Esophagus squamous epithelium (tissue), 5 donors: ENCODE results near the gene SPOCK1. TPM values are rescaled to one million over a fixed set of nuclear protein-coding genes. Genes with fewer than 3 reads are reported as not detected.

Experiments used
- DNase-seq: peaks from one replicate; lab custom pipeline; 2025; lab: John Stamatoyannopoulos, UW
- H3K27ac ChIP-seq, 4 donors: fragments of 200-600 bp; sonication (generic); one replicate each; pipeline ENCODE4 v1.5.1; 2016 to 2019; ENCODE audit warnings: mild to moderate bottlenecking in 1 of 4
- H3K27me3 ChIP-seq, 4 donors: fragments of 200-600 bp; sonication (generic); 1 replicate in 3 of 4; 2 replicates in 1 of 4; pipeline versions ENCODE4 v1.5.1 to v1.6.0; 2017 to 2021; ENCODE audit warnings: antibody characterized with exemption in 1 of 4
- H3K36me3 ChIP-seq, 3 donors: fragments of 200-600 bp; sonication (generic); one replicate each; pipeline ENCODE4 v1.5.1; 2016 to 2019
- H3K4me1 ChIP-seq, 3 donors: fragments of 200-600 bp; sonication (generic); one replicate each; pipeline ENCODE4 v1.5.1; 2017 to 2019
- H3K4me3 ChIP-seq, 4 donors: fragments of 200-600 bp; sonication (generic); 1 replicate in 3 of 4; 2 replicates in 1 of 4; pipeline ENCODE4 v1.5.1; 2016 to 2019; ENCODE audit warnings: mild to moderate bottlenecking in 2 of 4, moderate library complexity in 1 of 4
- H3K9me3 ChIP-seq, 3 donors: fragments of 200-600 bp; sonication (generic); one replicate each; pipeline ENCODE4 v1.5.1; 2016 to 2019
- CTCF ChIP-seq, 6 experiments: fragments of 450-650 bp in 4 of 6; fragments of 200-600 bp in 2 of 6; sonication (generic) in 2 of 6; IDR thresholded peaks; one replicate each; pipeline ENCODE4 v1.5.1; 2016 to 2019; ENCODE audit warnings: antibody characterized with exemption in 6 of 6, mild to moderate bottlenecking in 4 of 6, moderate library complexity in 4 of 6
- POLR2A ChIP-seq, 4 donors: fragments of 450-650 bp; IDR thresholded peaks; one replicate each; pipeline ENCODE4 v1.6.1; 2017; ENCODE audit warnings: antibody characterized with exemption in 4 of 4, mild to moderate bottlenecking in 4 of 4, moderate library complexity in 3 of 4
- whole genome bisulfite sequencing, 2 donors: methylation state at CpG; one replicate each; pipeline ENCODE4 v1.1.5; 2018; 5-methylcytosine and 5-hydroxymethylcytosine counted together
- intact Hi-C: fragments of 100-400 bp; cut with DNase I; formaldehyde crosslinking; loops from one replicate; pipeline ENCODE4 v1.15.0; 2022
- total RNA-seq, 4 donors: library from RNA; depleted of rRNA; stranded (reverse); fragments of >200 nt; gene quantifications; one replicate each; pipeline ENCODE4 v1.1.0, GENCODE V29; 2016
- donor health status: DM: yes; HTN: yes; CAD: no.

SPOCK1 gene
- total RNA-seq, 4 donors from 2014 or later = 0.99 to 21.9 (median 8.1) TPM

DNA sequence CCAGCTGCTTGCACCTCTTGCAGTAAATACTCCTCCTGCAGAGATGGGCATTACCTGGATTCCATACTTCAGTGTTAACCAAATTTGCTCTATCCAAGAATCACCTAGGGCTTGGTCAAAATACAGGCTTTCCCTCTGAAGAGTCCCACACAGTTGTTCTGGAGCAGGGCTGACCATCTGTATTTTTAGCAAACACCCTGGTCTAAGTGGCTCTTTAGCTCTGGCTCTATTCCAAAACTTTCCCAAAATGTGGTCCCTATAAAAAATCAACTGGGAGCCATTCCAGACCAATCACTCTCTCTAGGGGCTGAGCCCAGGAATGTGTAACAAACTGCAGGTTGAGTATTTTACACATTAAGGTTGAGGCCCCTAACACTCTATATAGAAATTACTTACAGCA is 153.7 kb downstream of the SPOCK1 start:
- TF ChIP-seq POLR2A (IDR thresholded peaks at IDR 0.05) (no peak), CTCF (IDR thresholded peaks at IDR 0.05) (no peak)
- DNase-seq = no peak
- Histone ChIP-seq H3K9me3 (no peaks in the 10 kb centered on the region), H3K36me3 (no peaks in the 10 kb centered on the region), H3K4me1 (no peaks in the 10 kb centered on the region), H3K27me3 (no peaks in the 10 kb centered on the region), H3K27ac (no peak overlapping the region), H3K4me3 (no peak overlapping the region)
- intact Hi-C loops = loop anchor here (10.0 kb wide), 1 partner anchor 159 kb away; no protein-coding TSS in a partner anchor

GRCh38 chr5:137344723-137345322 is 154.3 kb downstream of the SPOCK1 start:
- WGBS, 2 donors = 29 to 36% methylated on average over 6 of the region's 6 CpGs
- no peak overlapping the region for H3K27ac ChIP-seq
- intact Hi-C loops = loop anchor here (10.0 kb wide), 1 partner anchor 160 kb away; no protein-coding TSS in a partner anchor
- no peak overlapping the region for H3K4me3 ChIP-seq
- H3K9me3 ChIP-seq = no peaks in the 10 kb centered on the region
- TF ChIP-seq CTCF (IDR thresholded peaks at IDR 0.05) (peak in 5 of 6 experiments; percentile 63 to 80 (median 67)), POLR2A (IDR thresholded peaks at IDR 0.05) (no peak)
- no peaks in the 10 kb centered on the region for H3K36me3 ChIP-seq
- no peaks in the 10 kb centered on the region for H3K27me3 ChIP-seq
- no peaks in the 10 kb centered on the region for H3K4me1 ChIP-seq
- DNase-seq = no peak

DNA sequence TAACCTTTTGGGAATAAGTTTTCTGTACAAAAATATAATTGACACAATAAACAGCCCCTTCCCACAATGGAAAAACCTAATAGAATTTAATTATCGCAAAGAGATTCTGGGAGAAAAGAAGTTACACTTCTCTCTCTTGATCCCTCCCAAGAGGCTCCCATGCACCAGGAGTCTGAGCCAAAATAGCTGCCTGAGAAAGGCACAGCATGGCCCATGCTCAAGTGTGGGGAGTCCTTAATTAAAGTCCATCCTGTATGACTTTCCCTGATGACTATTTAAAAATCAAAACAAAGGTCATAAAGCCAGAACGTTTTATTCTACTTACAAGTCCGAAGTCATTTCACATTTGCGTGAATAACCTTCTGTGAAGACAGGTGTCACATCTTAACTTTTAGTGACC is 155.1 kb downstream of the SPOCK1 start:
- no peaks in the 10 kb centered on the region for H3K27me3 ChIP-seq
- WGBS, 2 donors = 81 to 82% methylated on average over 3 to 4 of the region's 4 CpGs
- no peaks in the 10 kb centered on the region for H3K9me3 ChIP-seq
- DNase-seq = no peak
- intact Hi-C loops = loop anchor here (10.0 kb wide), 1 partner anchor 161 kb away; no protein-coding TSS in a partner anchor
- H3K36me3 ChIP-seq = no peaks in the 10 kb centered on the region
- H3K4me3 ChIP-seq = no peak overlapping the region
- no peak overlapping the region for H3K27ac ChIP-seq
- TF ChIP-seq CTCF (IDR thresholded peaks at IDR 0.05) (no peak), POLR2A (IDR thresholded peaks at IDR 0.05) (no peak)
- no peaks in the 10 kb centered on the region for H3K4me1 ChIP-seq

- Histone ChIP-seq H3K27me3 (no peaks in the 10 kb centered on the region), H3K4me1 (no peaks in the 10 kb centered on the region), H3K36me3 (no peaks in the 10 kb centered on the region), H3K9me3 (no peaks in the 10 kb centered on the region), H3K4me3 (no peak overlapping the region), H3K27ac (no peak overlapping the region)
- WGBS, 2 donors = 76 to 80% methylated on average over 3 of the region's 3 CpGs
- no peak for DNase-seq
- TF ChIP-seq POLR2A (IDR thresholded peaks at IDR 0.05) (no peak), CTCF (IDR thresholded peaks at IDR 0.05) (no peak)
- intact Hi-C loops = loop anchor here (10.0 kb wide), 1 partner anchor 162 kb away; no protein-coding TSS in a partner anchor
These were observed 156.4 kb downstream of the SPOCK1 start for GRCh38 chr5:137342764-137343163.

- intact Hi-C loops = loop anchor here (10.0 kb wide), 1 partner anchor 163 kb away; no protein-coding TSS in a partner anchor
- Histone ChIP-seq H3K4me1 (no peaks in the 10 kb centered on the region), H3K27me3 (no peaks in the 10 kb centered on the region), H3K4me3 (no peak overlapping the region), H3K9me3 (no peaks in the 10 kb centered on the region), H3K36me3 (no peaks in the 10 kb centered on the region), H3K27ac (no peak overlapping the region)
- TF ChIP-seq CTCF (IDR thresholded peaks at IDR 0.05) (no peak), POLR2A (IDR thresholded peaks at IDR 0.05) (no peak)
- DNase-seq = no peak
- WGBS, 2 donors = 39 to 74% methylated on average over 8 of the region's 8 CpGs
These were observed 157.3 kb downstream of the SPOCK1 start for GRCh38 chr5:137341831-137342230.
